Epidermal melanocyte (primary cell): Measurements from ENCODE around the gene HLA-B.

ENCODE experiments used
- DNase-seq: peaks from one replicate; pipeline ENCODE4 v3.0.0; 2011; ENCODE audit warnings: low spot score; ENCODE audit not compliant: insufficient read length

The HLA-B gene

GRCh38 chr6:31353384-31353945, 3.5 kb downstream of the HLA-B start:
- DNase-seq = no peak

- no peak for DNase-seq
Observed at GRCh38 chr6:31352683-31353383, 4.1 kb downstream of the HLA-B start.

GRCh38 chr6:31352310-31352682, 4.7 kb downstream of the HLA-B start:
- DNase-seq = no peak

- DNase-seq = no peak
Observed at GRCh38 chr6:31351401-31352309, 5.3 kb downstream of the HLA-B start.

- DNase-seq = no peak
Observed at GRCh38 chr6:31351033-31351380, 6.0 kb downstream of the HLA-B start.

GRCh38 chr6:31350196-31351032, 6.6 kb downstream of the HLA-B start:
- DNase-seq = no peak

GRCh38 chr6:31349301-31349700, 7.7 kb downstream of the HLA-B start:
- no peak for DNase-seq

- no peak for DNase-seq
Observed at GRCh38 chr6:31345026-31345730, 11.8 kb downstream of the HLA-B start.

GRCh38 chr6:31340228-31340627, 16.8 kb downstream of the HLA-B start:
- DNase-seq = no peak

- DNase-seq = no peak
Observed at GRCh38 chr6:31339210-31339609, 17.8 kb downstream of the HLA-B start.

GRCh38 chr6:31336896-31337496, 20.0 kb downstream of the HLA-B start:
- DNase-seq = no peak

GRCh38 chr6:31332637-31333602, 24.1 kb downstream of the HLA-B start:
- DNase-seq = no peak

- no peak for DNase-seq
Observed at GRCh38 chr6:31328355-31328960, 28.5 kb downstream of the HLA-B start.

- no peak for DNase-seq
Observed at GRCh38 chr6:31321820-31322219, 35.2 kb downstream of the HLA-B start.

- DNase-seq = no peak
Observed at GRCh38 chr6:31321005-31321707, 35.8 kb downstream of the HLA-B start.

GRCh38 chr6:31317036-31317435, 39.9 kb downstream of the HLA-B start:
- no peak for DNase-seq

GRCh38 chr6:31309641-31310040, 47.3 kb downstream of the HLA-B start:
- DNase-seq = no peak

GRCh38 chr6:31308845-31309175, 48.2 kb downstream of the HLA-B start:
- DNase-seq = no peak
